GM12878 (cell line): ENCODE results near the gene NLRC5. TPM values are rescaled to one million over a fixed set of nuclear protein-coding genes. Genes with fewer than 3 reads are reported as not detected.
A peak's percentile ranks its signal among the peaks of the same experiment; 100 is the strongest.

Experiments
- ATAC-seq: fragments of 200-7000 bp; cut with Tn5 transposase; 3 replicates; pipeline ENCODE4 v1.9.1; 2020; ENCODE audit warnings: mild to moderate bottlenecking, moderate library complexity
- BruUV-seq: library from RNA; stranded (reverse); fragments of 400-500 nt; replicated peaks from 2 replicates; lab custom pipeline; 2021; lab: Mats Ljungman, UMichigan
- CTCF ChIA-PET: fragments of 300-600 bp; sonication (Branson Sonifier 250); formaldehyde crosslinking; extraction: SDS; loops from one replicate; lab custom pipeline; 2021; ENCODE audit warnings: inconsistent platforms; lab: Yijun Ruan, JAX
- POLR2A ChIA-PET: fragments of 350-600 bp; formaldehyde crosslinking; extraction: SDS; loops from one replicate; lab custom pipeline; 2021; ENCODE audit warnings: inconsistent platforms; lab: Charles Lee
- RAD21 ChIA-PET: fragments of 300-600 bp; sonication (Branson Sonifier 250); formaldehyde crosslinking; loops from one replicate; lab custom pipeline; 2023; ENCODE audit warnings: antibody characterized with exemption; ENCODE audit not compliant: unreplicated experiment; lab: Charles Lee
- SMC1A ChIA-PET: fragments of 300-600 bp; sonication (Branson Sonifier 250); formaldehyde crosslinking; loops from one replicate; lab custom pipeline; 2023; ENCODE audit not compliant: unreplicated experiment, uncharacterized antibody; lab: Charles Lee
- DNase-seq: peaks from one replicate; pipeline ENCODE4 v3.0.0-alpha.2; 2011; ENCODE audit warnings: low read depth, low spot score
- FAIRE-seq: peaks from 3 replicates; lab custom pipeline; 2011; peaks lifted over from hg19 to GRCh38; lab: Jason Lieb, UNC
- H2AFZ ChIP-seq: 2 replicates; pipeline ENCODE4 v1.6.0; 2011; ENCODE audit warnings: low read depth, low read length, control low read depth; ENCODE audit not compliant: control insufficient read depth
- H3K27ac ChIP-seq: 2 replicates; pipeline ENCODE4 v1.5.1; 2011; ENCODE audit warnings: control low read depth; ENCODE audit not compliant: control insufficient read depth, insufficient read depth
- H3K27me3 ChIP-seq, 2 experiments: replicated peaks in 1 of 2; 2 replicates each; pipeline versions ENCODE4 v1.6.0 to v1.6.1; 2011; ENCODE audit warnings: low read length in 1 of 2; ENCODE audit not compliant: control insufficient read depth in 2 of 2, insufficient read depth in 2 of 2
- H3K36me3 ChIP-seq, 2 experiments: 2 replicates each; pipeline ENCODE4 v1.5.1; 2011; ENCODE audit warnings: low read length in 1 of 2; ENCODE audit not compliant: control insufficient read depth in 2 of 2, insufficient read depth in 2 of 2
- H3K4me1 ChIP-seq: 2 replicates; pipeline ENCODE4 v1.6.1; 2011; ENCODE audit warnings: mild to moderate bottlenecking, low read length, moderate library complexity, mixed read lengths; ENCODE audit not compliant: control insufficient read depth, insufficient read depth
- H3K4me2 ChIP-seq: 2 replicates; pipeline ENCODE4 v1.6.0; 2011; ENCODE audit warnings: control low read depth; ENCODE audit not compliant: control insufficient read depth, insufficient read depth
- H3K4me3 ChIP-seq: fragments of 200-600 bp; sonication (generic); 2 replicates; pipeline ENCODE4 v1.5.1; 2016
- H3K79me2 ChIP-seq: 2 replicates; pipeline ENCODE4 v1.6.0; 2011; ENCODE audit warnings: low read length; ENCODE audit not compliant: control insufficient read depth, insufficient read depth
- H3K9ac ChIP-seq: 2 replicates; pipeline ENCODE4 v1.8.0; 2011; ENCODE audit warnings: low read length, control low read depth, mixed read lengths; ENCODE audit not compliant: control insufficient read depth, insufficient read depth
- H3K9me3 ChIP-seq: replicated peaks from 3 replicates; pipeline ENCODE4 v1.5.1; 2011; ENCODE audit warnings: mild to moderate bottlenecking, low read length; ENCODE audit not compliant: control insufficient read depth, insufficient read depth
- H4K20me1 ChIP-seq: 2 replicates; pipeline ENCODE4 v1.6.0; 2011; ENCODE audit not compliant: control insufficient read depth, insufficient read depth
- ATF7 ChIP-seq: fragments of 450-650 bp; IDR thresholded peaks from 2 replicates; pipeline ENCODE4 v1.6.1; 2016; ENCODE audit warnings: low read depth, mild to moderate bottlenecking
- BCL11A ChIP-seq: IDR thresholded peaks from 2 replicates; pipeline ENCODE4 v1.6.1; 2011; ENCODE audit warnings: low read depth, low read length
- CBFB ChIP-seq: IDR thresholded peaks from 2 replicates; pipeline ENCODE4 v1.6.1; 2016; ENCODE audit warnings: antibody characterized with exemption, low read depth
- EGR1 ChIP-seq, 2 experiments: IDR thresholded peaks; 1 replicate in 1 of 2; 2 replicates in 1 of 2; pipeline ENCODE4 v1.6.1; 2011 to 2012; ENCODE audit warnings: low read depth in 2 of 2, low read length in 2 of 2, borderline replicate concordance in 1 of 2, mild to moderate bottlenecking in 1 of 2, moderate library complexity in 1 of 2
- FOXM1 ChIP-seq: IDR thresholded peaks from 2 replicates; pipeline ENCODE4 v1.6.1; 2012; ENCODE audit warnings: low read depth, mild to moderate bottlenecking, inconsistent platforms, low read length, moderate library complexity
- IKZF1 ChIP-seq: fragments of 450-650 bp; conservative IDR thresholded peaks from 2 replicates; pipeline ENCODE4 v1.6.1; 2017; ENCODE audit warnings: antibody characterized with exemption, mild to moderate bottlenecking
- JUNB ChIP-seq: IDR thresholded peaks from 2 replicates; pipeline ENCODE4 v1.6.1; 2016; ENCODE audit warnings: antibody characterized with exemption, mild to moderate bottlenecking
- PKNOX1 ChIP-seq: fragments of 450-650 bp; IDR thresholded peaks from 2 replicates; pipeline ENCODE4 v1.6.1; 2016; ENCODE audit warnings: mild to moderate bottlenecking
- RUNX3 ChIP-seq: IDR thresholded peaks from 2 replicates; pipeline ENCODE4 v1.6.1; 2012; ENCODE audit warnings: low read length, inconsistent platforms
- SUZ12 ChIP-seq: fragments of 200-600 bp; sonication (generic); IDR thresholded peaks from one replicate; pipeline ENCODE4 v1.6.1; 2018; ENCODE audit warnings: antibody characterized with exemption, mild to moderate bottlenecking; ENCODE audit not compliant: unreplicated experiment
- TCF12 ChIP-seq: IDR thresholded peaks from 2 replicates; pipeline ENCODE4 v1.6.1; 2011; ENCODE audit warnings: low read depth, mild to moderate bottlenecking, low read length
- ZNF217 ChIP-seq: fragments of 450-650 bp; IDR thresholded peaks from 2 replicates; pipeline ENCODE4 v1.6.1; 2017; ENCODE audit warnings: antibody characterized with exemption, mild to moderate bottlenecking
- WGBS: methylation state at CpG from one replicate; pipeline ENCODE4 v1.1.6; 2016; ENCODE audit warnings: low lambda C conversion rate; ENCODE audit not compliant: insufficient replicate concordance, insufficient coverage; ENCODE audit errors: missing lambda C conversion rate; 5-methylcytosine and 5-hydroxymethylcytosine counted together
- in situ Hi-C: fragments of 300-500 bp; cut with MboI; formaldehyde crosslinking; loops from 9 replicates; pipeline ENCODE4 v1.14.3; 2018; ENCODE audit warnings: mixed read lengths
- intact Hi-C: fragments of 100-400 bp; cut with micrococcal nuclease; formaldehyde crosslinking; loops from one replicate; pipeline ENCODE4 v1.14.2; 2022; ENCODE audit not compliant: unreplicated experiment
- polyA plus RNA-seq, 11 experiments: library from polyadenylated mRNA; depleted of rRNA in 4 of 11; unstranded in 6 of 11; stranded (reverse) in 5 of 11; fragments of >200 nt; fragmentation: Nextera tagmentation in 4 of 11; fragmentation: Illumina TruSeq in 1 of 11; extraction: Ambion mirVana in 4 of 11; extraction: Trizol in 1 of 11; gene quantifications; 1 replicate in 1 of 11; 2 replicates in 10 of 11; pipeline versions ENCODE4 v1.2.1 to v1.2.3, GENCODE V29; 2011 to 2016; ENCODE audit warnings: inconsistent platforms in 2 of 11, missing spikeins in 2 of 11, low read depth in 1 of 11
- total RNA-seq, 4 experiments: library from RNA; depleted of rRNA in 3 of 4; stranded (reverse); fragments of >200 nt in 3 of 4; fragmentation: Illumina TruSeq in 1 of 4; extraction: Trizol in 1 of 4; gene quantifications; 2 replicates each; pipeline versions ENCODE4 v1.2.1 to v1.2.3, GENCODE V29; 2013 to 2021

Gene NLRC5
- total and polyA plus RNA-seq, 10 of the 15 experiments (the other 5 are each of a cell fraction or from before 2014, with no cell fraction given), result 13.1 to 105 (median 57.3) TPM

GRCh38 chr16:57023541-57024249, 34.3 kb downstream of the NLRC5 start:
- POLR2A ChIA-PET, result interaction anchor here (0.8 to 1.9 kb wide), 5 partner anchors 10 to 51 kb away, joined by 3 to 8 read pairs (median 5); no protein-coding TSS in a partner anchor
- no peak overlapping the region for H3K27ac ChIP-seq

More at GRCh38 chr16:57023541-57024249, 34.3 kb downstream of the NLRC5 start:
- 78% methylated on average over 8 of the region's 8 CpGs for WGBS
- H3K9ac ChIP-seq, result no peak overlapping the region
- ChIA-PET CTCF (interaction anchor here (0.9 to 3.4 kb wide), 5 partner anchors 13 to 59 kb away, joined by 3 to 10 read pairs (median 7); no protein-coding TSS in a partner anchor), RAD21 (interaction anchor here (1.1 to 4.5 kb wide), 7 partner anchors 13 to 87 kb away, joined by 3 to 21 read pairs (median 4); no protein-coding TSS in a partner anchor), SMC1A (interaction anchor here (0.7 to 3.0 kb wide), 8 partner anchors 9 to 154 kb away, joined by 3 to 14 read pairs (median 4); no protein-coding TSS in a partner anchor)
- no peak overlapping the region for H2AFZ ChIP-seq
- no peaks in the 10 kb centered on the region; the same call in 1 of the 2 replicates for H3K4me1 ChIP-seq
- in situ Hi-C loops (no loop called here), intact Hi-C loops (no loop called here)
- TF ChIP-seq IKZF1 (peak; percentile 20; the same call in 1 of the 2 replicates), CBFB (no peak), ZNF217 (no peak), JUNB (no peak), EGR1 (IDR thresholded peaks at IDR 0.05; ENCODE audit: borderline replicate concordance in 1 of 2, low read depth in 2 of 2, low read length in 2 of 2) (peak in 1 of 2 experiments; percentile 12; a peak in 1 of 3 replicates), SUZ12 (no peak), PKNOX1 (no peak), TCF12 (no peak), ATF7 (no peak), FOXM1 (no peak), BCL11A (no peak), RUNX3 (peak; percentile 52; the same call in 1 of the 2 replicates)
- no peaks in the 10 kb centered on the region for H3K27me3 ChIP-seq
- FAIRE-seq (no peak), ATAC-seq (peak; percentile 58), DNase-seq (no peak)
- no peaks in the 10 kb centered on the region for H3K9me3 ChIP-seq
- no peaks in the 10 kb centered on the region for H3K79me2 ChIP-seq
- no peak overlapping the region for H3K4me3 ChIP-seq
- peaks cover 17 to 30% of the 10 kb centered on the region in 2 experiments for H3K36me3 ChIP-seq
- no peak overlapping the region for H3K4me2 ChIP-seq
- H4K20me1 ChIP-seq, result no peaks in the 10 kb centered on the region
- BruUV-seq, result TSS peak; percentile 5
